Tracheal epithelial cell (primary cell): ENCODE data around the gene TMEM184C. TPM values are rescaled to one million over a fixed set of nuclear protein-coding genes. Genes with fewer than 3 reads are reported as not detected.

Source experiments
- total RNA-seq: library from RNA; depleted of rRNA; stranded (reverse); fragments of >200 nt; gene quantifications from 2 replicates; pipeline ENCODE4 v1.2.1, GENCODE V29; 2014

The TMEM184C gene
- 46.5 and 47.7 TPM in 2 replicates for total RNA-seq

GRCh38 chr4:147617173-147617840, at the start of gene TMEM184C:
Gene TMEM184C (plus strand): TSS chr4:147617397. CDS start chr4:147617957, 560 bp downstream.

GRCh38 chr4:147683717-147684700, 66.8 kb downstream of the TMEM184C start, which contains the start of gene PRMT9:
Gene PRMT9 (minus strand): TSS chr4:147684163. CDS start chr4:147683987, 176 bp downstream.

Other genes with a start within 250 kb of the TMEM184C start
- 2.7 and 7.5 TPM in 2 replicates for gene EDNRA, start 136.3 kb upstream of the TMEM184C start, total RNA-seq
- 7.5 TPM in 2 replicates for gene PRMT9, start 66.8 kb downstream of the TMEM184C start, total RNA-seq
- 10.9 and 14.9 TPM in 2 replicates for gene ARHGAP10, start 114.7 kb downstream of the TMEM184C start, total RNA-seq